Epithelial cell of proximal tubule (primary cell): Measurements from ENCODE around the gene PTPRK. TPM values are rescaled to one million over a fixed set of nuclear protein-coding genes. Genes with fewer than 3 reads are reported as not detected.

Experiments used
- DNase-seq: peaks from one replicate; pipeline ENCODE4 v3.0.0-alpha.2; 2011; ENCODE audit warnings: low read depth
- H3K4me3 ChIP-seq: 2 replicates; pipeline ENCODE4 v1.5.1; 2011; ENCODE audit warnings: low read depth, mild to moderate bottlenecking, low read length
- total RNA-seq: library from RNA; depleted of rRNA; stranded (reverse); fragments of >200 nt; gene quantifications from 2 replicates; pipeline ENCODE4 v1.2.3, GENCODE V29; 2015
- TF ChIP-seq, protein P1 (sequence below): conservative IDR thresholded peaks from 2 replicates; pipeline ENCODE4 v1.5.1; 2012; ENCODE audit warnings: low read depth, mild to moderate bottlenecking, low read length

Gene PTPRK
- total RNA-seq, 1 donor from 2014 or later, result 42.5 TPM

GRCh38 chr6:128202169-128202765 is 318.1 kb downstream of the PTPRK start:
- TF ChIP-seq, protein P1, sequence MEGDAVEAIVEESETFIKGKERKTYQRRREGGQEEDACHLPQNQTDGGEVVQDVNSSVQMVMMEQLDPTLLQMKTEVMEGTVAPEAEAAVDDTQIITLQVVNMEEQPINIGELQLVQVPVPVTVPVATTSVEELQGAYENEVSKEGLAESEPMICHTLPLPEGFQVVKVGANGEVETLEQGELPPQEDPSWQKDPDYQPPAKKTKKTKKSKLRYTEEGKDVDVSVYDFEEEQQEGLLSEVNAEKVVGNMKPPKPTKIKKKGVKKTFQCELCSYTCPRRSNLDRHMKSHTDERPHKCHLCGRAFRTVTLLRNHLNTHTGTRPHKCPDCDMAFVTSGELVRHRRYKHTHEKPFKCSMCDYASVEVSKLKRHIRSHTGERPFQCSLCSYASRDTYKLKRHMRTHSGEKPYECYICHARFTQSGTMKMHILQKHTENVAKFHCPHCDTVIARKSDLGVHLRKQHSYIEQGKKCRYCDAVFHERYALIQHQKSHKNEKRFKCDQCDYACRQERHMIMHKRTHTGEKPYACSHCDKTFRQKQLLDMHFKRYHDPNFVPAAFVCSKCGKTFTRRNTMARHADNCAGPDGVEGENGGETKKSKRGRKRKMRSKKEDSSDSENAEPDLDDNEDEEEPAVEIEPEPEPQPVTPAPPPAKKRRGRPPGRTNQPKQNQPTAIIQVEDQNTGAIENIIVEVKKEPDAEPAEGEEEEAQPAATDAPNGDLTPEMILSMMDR, result no peak
- DNase-seq, result no peak
- H3K4me3 ChIP-seq, result no peak overlapping the region

DNA sequence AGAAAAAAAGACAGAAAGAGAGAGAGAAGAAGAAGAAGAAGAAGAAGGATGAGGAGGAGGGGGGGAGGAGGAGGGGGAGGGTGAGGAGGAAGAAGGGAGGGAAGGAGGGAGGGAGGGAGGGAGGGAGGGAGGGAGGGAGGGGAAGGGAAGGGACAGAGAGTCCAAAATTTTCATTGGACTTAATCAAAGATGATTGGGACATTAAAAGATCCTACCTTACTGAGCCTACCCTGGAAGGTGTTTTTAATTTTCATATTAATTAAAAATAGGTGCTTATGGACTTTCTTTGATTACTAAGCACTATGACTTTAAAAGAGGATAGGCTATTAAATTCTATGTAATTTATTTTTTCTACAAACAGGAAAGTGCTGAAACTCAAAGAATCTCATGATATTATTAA is 319.6 kb downstream of the PTPRK start:
- TF ChIP-seq, protein P1, result no peak
- no peak for DNase-seq
- H3K4me3 ChIP-seq, result no peak overlapping the region

- no peak overlapping the region for H3K4me3 ChIP-seq
- DNase-seq, result no peak
- TF ChIP-seq, protein P1, result no peak
Observed at GRCh38 chr6:128199461-128199860, 320.9 kb downstream of the PTPRK start.

- TF ChIP-seq, protein P1, result no peak
- DNase-seq, result no peak
- H3K4me3 ChIP-seq, result no peak overlapping the region
Observed at GRCh38 chr6:128192972-128193371, 327.4 kb downstream of the PTPRK start.

- TF ChIP-seq, protein P1, result no peak
- H3K4me3 ChIP-seq, result no peak overlapping the region
- DNase-seq, result no peak
Observed at GRCh38 chr6:128188678-128189077, 331.7 kb downstream of the PTPRK start.

GRCh38 chr6:128186729-128187128 is 333.7 kb downstream of the PTPRK start:
- DNase-seq, result no peak
- no peak overlapping the region for H3K4me3 ChIP-seq
- TF ChIP-seq, protein P1, result no peak

DNA sequence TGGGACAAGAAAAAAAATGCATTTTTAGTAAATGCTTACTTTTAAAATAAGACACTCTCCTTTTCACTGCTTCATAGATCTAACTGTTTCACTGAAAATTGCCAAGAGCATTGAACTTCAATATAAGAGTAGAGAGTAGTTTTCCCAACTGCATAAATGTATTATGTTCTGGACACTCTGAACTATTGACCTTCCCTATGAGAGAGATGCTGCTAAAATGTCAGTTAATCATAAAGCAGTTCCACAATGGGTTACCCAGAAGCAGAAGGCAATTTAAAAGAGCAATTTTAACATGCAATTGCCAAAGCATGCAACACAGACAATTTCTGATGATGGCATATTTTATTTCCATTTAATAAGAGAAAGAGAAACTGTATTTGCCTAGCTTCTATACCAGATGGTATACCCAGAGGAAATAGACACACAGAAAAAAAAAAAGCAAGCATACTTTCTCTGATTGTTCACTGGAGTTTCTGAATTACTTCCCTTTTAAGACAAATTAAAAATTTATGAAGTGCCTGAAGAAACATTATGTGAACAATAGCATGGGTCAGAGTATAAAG is 340.4 kb downstream of the PTPRK start:
- TF ChIP-seq, protein P1, result no peak
- no peak overlapping the region for H3K4me3 ChIP-seq
- no peak for DNase-seq
